HUES6 (cell line): ENCODE measurements around the gene ASIC3.
"Not testable (repeated sequence)": the region's sequence is repeated elsewhere in the genome, so short reads cannot be mapped to it uniquely, and the experiment has no call there.

Source experiments
- H3K27ac ChIP-seq: 2 replicates; pipeline ENCODE4 v1.7.0; 2013; ENCODE audit warnings: low read depth, mild to moderate bottlenecking, low read length, inconsistent platforms
- H3K27me3 ChIP-seq: 2 replicates; pipeline ENCODE4 v1.6.1; 2013; ENCODE audit warnings: low read length; ENCODE audit not compliant: control insufficient read depth, insufficient read depth
- H3K36me3 ChIP-seq: 2 replicates; pipeline ENCODE4 v1.6.1; 2013; ENCODE audit warnings: low read length; ENCODE audit not compliant: control insufficient read depth, insufficient read depth
- H3K4me1 ChIP-seq: 2 replicates; pipeline ENCODE4 v1.6.1; 2013; ENCODE audit warnings: low read length; ENCODE audit not compliant: control insufficient read depth, insufficient read depth
- H3K4me3 ChIP-seq: 2 replicates; pipeline ENCODE4 v1.5.1; 2013; ENCODE audit warnings: low read depth, low read length
- H3K9ac ChIP-seq: one replicate; pipeline ENCODE4 v1.6.1; 2013; ENCODE audit warnings: mild to moderate bottlenecking, low read length
- H3K9me3 ChIP-seq: 2 replicates; pipeline ENCODE4 v1.6.1; 2013; ENCODE audit warnings: low read depth, low read length; ENCODE audit not compliant: control insufficient read depth, insufficient read depth

The ASIC3 gene

DNA sequence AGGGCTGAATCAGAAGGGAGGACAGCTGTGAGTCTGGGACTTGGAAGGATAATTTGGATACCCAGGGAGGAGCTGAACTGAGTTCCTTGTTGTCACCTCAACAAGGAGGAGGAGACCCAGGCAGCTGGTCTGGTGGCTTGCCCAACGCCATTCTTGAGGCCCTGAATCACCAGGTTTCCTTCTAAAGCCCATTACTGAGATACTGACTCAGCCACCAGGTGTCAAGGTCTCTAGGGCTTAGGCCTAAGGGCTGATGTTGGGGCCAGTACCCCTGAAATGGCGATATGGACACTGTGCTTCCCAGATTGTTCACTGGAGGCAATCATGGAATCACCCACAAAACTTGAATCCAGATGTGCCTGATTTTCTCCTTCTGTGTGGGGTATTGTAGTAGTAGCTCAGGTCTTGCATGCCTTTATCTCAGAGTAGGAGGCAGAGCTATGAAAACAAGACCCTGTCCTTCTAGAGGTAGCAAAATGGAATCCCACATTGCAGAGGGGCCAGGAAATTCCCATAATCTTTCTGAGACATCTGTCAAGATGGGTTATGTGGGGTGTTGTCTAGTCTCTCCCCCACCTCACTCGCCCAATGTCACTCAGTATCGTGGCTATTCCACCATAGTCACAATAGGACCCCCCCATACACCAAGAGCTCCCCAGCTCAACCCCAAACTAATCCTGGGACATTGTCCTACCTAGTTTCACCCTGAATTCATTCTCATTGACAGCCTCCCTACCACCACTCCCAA lies 22.2 kb upstream of the ASIC3 start:
- Histone ChIP-seq H3K9ac (peak overlapping the region; percentile 74), H3K9me3 (no peaks in the 10 kb centered on the region), H3K27me3 (no peaks in the 10 kb centered on the region), H3K4me3 (peak overlapping the region; percentile 64; the same call in 1 of the 2 replicates), H3K36me3 (no peaks in the 10 kb centered on the region), H3K27ac (peak overlapping the region; percentile 72; the same call in 1 of the 2 replicates), H3K4me1 (peaks cover 18% of the 10 kb centered on the region)

DNA sequence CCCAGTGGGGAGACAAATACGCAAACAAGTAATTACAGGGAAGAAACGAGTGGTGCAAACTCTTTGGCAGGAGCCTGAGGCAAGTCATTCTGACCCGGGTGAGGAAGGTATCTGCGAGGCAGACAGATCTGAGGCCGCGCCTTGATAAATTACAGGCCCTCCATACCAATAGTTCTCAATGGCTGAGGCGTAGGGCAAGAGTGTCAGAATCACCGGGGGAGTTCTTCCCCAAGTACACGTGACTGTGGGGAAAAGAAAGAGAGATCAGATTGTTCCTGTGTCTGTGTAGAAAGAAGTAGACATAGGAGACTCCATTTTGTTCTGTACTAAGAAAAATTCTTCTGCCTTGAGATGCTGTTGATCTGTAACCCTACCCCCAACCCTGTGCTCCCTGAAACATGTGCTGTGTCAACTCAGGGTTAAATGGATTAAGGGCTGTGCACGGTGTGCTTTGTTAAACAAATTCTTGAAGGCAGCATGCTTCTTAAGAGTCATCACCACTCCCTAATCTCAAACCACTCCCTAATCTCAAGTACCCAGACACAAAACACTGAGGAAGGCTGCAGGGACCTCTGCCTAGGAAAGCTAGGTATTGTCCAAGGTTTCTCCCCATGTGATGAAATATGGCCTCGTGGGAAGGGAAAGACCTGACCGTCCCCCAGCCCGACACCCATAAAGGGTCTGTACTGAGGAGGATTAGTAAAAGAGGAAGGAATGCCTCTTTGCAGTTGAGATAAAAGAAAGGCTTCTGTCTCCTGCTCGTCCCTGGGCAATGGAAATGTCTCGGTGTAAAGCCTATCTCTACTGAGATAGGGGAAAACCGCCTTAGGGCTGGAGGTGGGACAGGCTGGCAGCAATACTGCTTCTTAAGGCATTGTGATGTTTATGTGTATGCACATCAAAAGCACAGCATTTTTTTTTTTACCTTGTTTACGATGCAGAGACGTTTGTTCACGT lies 21.3 kb upstream of the ASIC3 start:
- not testable (repeated sequence) for H3K9me3 ChIP-seq, H3K36me3 ChIP-seq, H3K27me3 ChIP-seq
- Histone ChIP-seq H3K9ac (peak overlapping the region; percentile 74), H3K27ac (peak overlapping the region; percentile 72; the same call in 1 of the 2 replicates), H3K4me1 (peaks cover 18% of the 10 kb centered on the region), H3K4me3 (peak overlapping the region; percentile 64)

DNA sequence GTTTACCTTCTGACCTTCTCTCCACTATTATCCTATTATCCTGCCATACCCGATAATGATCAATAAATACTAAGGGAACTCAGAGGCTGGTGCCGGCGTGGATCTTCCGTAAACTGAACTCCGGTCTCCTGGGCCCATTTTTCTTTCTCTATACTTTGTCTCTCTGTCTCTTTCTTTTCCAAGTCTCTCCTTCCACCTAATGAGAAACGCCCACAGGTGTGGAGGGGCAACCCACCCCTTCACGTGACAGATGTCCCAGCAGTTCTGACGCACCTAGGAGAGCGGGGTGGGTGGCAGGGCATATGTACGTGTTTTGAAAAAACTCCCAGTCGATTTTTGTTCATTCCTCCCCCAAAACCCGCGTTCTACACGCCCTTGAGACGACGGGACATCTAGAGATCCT lies 20.6 kb upstream of the ASIC3 start:
- peak overlapping the region; percentile 74 for H3K9ac ChIP-seq
- H3K27me3 ChIP-seq, H3K9me3 ChIP-seq, H3K36me3 ChIP-seq: not testable (repeated sequence)
- peak overlapping the region; percentile 64 for H3K4me3 ChIP-seq
- peak overlapping the region; percentile 72; the same call in 1 of the 2 replicates for H3K27ac ChIP-seq
- H3K4me1 ChIP-seq = peaks cover 18% of the 10 kb centered on the region

DNA sequence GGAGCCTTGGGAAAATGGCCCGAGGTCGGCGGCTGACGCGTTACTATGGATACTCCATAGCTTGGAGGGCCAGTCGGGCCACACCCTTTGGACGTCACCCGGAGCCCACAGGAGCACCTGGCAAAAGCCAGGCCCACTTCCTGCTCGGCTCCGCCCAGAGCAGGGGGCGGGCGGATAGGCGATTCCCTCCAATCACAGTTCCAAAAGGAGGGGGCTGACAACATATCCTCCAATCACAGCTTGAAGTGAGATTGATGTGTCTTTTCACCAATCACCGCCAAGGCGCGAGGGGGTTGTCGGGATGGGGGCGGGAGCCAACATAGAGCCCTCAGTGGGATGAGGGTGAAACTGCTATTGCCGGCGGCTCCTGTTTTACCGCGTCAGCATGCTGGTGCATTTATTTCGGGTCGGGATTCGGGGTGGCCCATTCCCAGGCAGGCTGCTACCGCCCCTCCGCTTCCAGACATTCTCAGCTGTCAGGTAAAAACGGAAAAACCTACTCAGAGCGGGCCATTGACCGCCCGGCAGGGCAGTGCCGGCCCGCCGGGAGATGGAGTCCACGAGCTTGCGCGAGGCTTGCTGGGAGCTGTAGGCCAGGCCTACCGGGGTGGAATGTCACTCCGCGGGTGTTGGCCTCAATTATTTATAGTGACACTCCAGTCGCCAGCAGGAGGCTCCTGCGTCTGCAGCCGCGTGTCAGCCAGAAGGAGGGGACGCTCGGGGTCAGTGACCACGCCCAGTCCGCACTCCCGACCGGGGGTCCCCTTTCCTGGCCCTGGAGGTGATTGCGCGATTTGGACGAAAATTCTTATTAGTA lies 20.0 kb upstream of the ASIC3 start, which contains the start of gene ABCB8:
Gene ABCB8, plus strand, starts transcription at position 320 of the 817 bp plus-strand sequence. Its CDS starts 66 bp downstream, at position 386.
- Histone ChIP-seq H3K9ac (peak within 1 kb of the TSS; percentile 74), H3K9me3 (no peaks in the 10 kb centered on the region), H3K4me3 (peak within 1 kb of the TSS; percentile 94), H3K27me3 (no peaks in the 10 kb centered on the region), H3K27ac (peak within 1 kb of the TSS; percentile 72; the same call in 1 of the 2 replicates), H3K4me1 (peaks cover 20% of the 10 kb centered on the region), H3K36me3 (no peaks in the 10 kb centered on the region)

DNA sequence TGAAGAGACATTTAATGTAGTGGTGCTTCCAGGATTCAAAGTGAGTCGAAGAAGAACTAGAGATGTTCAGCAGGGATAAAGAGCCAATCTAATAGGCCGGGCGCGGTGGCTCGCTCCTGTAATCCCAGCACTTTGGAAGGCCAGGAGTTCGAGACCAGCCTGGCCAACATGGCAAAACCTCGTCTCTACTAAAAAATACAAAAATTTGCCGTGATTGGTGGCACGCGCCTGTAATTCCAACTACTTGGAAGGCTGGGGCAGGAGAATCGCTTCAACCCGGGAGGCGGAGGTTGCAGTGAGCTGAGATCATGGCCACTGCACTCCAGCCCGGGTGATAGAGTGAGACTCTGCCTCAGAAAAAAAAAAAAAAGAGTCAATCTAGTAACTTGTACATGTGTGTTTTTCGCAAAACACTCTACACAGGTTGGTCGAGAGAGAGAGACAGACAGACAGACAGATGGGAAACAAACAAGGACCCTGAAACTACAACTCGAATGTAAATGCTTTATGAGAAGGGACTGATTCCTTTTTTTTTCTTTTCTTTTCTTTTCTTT lies 19.3 kb upstream of the ASIC3 start:
- Histone ChIP-seq H3K27ac (peak overlapping the region; percentile 63; the same call in 1 of the 2 replicates), H3K36me3 (no peaks in the 10 kb centered on the region), H3K27me3 (no peaks in the 10 kb centered on the region), H3K4me1 (peaks cover 20% of the 10 kb centered on the region), H3K4me3 (peak overlapping the region; percentile 94), H3K9ac (peak overlapping the region; percentile 44), H3K9me3 (no peaks in the 10 kb centered on the region)

DNA sequence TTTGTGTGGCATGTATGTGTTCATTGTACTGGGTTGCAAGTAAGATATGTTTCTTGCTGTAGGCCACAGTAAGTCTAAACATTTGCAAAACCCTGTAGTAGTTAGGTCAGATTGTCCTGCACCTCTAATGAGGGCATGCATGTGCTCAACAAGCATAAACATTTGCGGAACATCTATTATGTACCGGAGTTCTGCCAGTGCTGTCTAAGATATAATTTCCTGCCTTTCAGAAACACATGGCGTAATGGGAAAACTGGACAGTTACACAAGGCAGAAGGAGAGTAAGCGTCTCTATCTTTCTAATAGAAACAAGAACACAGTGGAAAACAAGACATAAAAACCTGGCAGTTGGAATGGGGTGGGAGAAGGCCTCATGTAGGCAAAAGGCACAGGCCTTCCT lies 17.3 kb upstream of the ASIC3 start:
- no peak overlapping the region for H3K9ac ChIP-seq
- no peaks in the 10 kb centered on the region for H3K27me3 ChIP-seq

DNA sequence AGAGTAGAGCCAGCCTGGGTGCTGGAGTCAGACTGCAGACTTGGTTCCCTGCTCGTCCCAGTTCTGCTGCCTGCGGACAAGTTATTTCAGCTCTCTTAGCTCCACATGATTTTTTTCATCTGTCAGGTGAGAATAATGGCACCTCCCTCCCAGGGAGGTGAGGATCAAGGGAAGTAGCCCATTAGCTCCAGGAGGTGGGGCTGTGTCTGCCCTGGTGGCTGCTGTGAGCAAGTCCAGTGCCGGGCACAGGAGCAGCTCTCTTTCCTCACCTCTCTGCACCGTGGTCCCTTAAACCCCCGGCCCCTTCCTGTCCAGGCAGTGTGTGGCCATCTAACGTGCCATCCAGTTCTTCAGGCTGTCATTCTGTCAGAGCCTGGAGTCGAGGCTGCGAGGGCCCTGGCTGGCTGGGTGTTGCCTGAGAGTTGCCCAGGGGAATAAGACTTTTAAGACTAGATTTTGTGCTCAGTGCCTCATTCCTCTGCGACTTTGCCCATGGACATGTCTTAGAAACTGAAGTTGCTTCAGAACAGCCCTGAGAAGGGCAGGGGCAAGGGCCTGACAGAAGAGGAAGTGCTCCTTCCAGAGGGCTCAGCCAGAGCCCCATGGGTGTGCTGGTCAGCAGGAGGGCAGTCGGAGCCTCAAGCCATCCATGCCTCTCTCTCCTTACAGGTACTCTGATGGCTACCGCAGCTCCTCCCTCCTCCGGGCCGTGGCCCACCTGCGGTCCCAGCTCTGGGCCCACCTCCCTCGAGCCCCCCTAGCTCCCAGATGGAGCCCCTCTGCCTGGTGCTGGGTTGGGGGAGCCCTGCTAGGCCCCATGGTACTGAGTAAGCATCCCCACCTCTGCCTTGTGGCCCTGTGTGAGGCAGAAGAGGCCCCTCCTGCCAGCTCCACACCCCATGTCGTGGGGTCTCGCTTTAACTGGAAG lies 15.1 kb upstream of the ASIC3 start:
- Histone ChIP-seq H3K27me3 (no peaks in the 10 kb centered on the region), H3K4me3 (no peak overlapping the region), H3K27ac (no peak overlapping the region), H3K9me3 (no peaks in the 10 kb centered on the region), H3K4me1 (peaks cover 2% of the 10 kb centered on the region; the same call in 1 of the 2 replicates), H3K36me3 (peaks cover 33% of the 10 kb centered on the region), H3K9ac (no peak overlapping the region)

More for the DNA sequence above, 17.3 kb upstream of the ASIC3 start:
- H3K4me3 ChIP-seq = no peak overlapping the region
- peaks cover 11% of the 10 kb centered on the region for H3K4me1 ChIP-seq
- H3K36me3 ChIP-seq = peaks cover 19% of the 10 kb centered on the region
- no peak overlapping the region for H3K27ac ChIP-seq
- H3K9me3 ChIP-seq = no peaks in the 10 kb centered on the region

DNA sequence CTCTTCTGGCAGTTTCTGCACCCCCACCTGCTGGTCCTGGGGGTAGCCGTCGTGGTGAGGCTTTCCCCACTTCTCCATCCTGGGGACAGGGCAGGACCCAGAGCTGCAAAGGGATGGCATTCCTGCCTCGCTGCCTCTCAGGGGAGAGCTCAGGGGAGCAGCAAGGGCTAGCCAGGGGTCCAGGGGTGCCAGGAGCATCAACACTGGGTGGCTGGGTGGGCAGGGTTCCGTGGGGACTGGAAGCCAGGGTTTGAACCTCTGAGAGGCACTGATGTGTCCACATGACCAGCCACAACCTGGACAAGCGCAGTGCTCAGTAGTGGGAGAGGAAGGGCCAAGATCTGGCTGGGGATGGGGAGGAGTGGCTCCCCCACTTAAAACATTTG lies 14.5 kb upstream of the ASIC3 start:
- Histone ChIP-seq H3K9ac (no peak overlapping the region), H3K4me1 (peaks cover 6% of the 10 kb centered on the region; the same call in 1 of the 2 replicates), H3K27ac (no peak overlapping the region), H3K27me3 (no peaks in the 10 kb centered on the region), H3K36me3 (peaks cover 33% of the 10 kb centered on the region), H3K9me3 (no peaks in the 10 kb centered on the region), H3K4me3 (no peak overlapping the region)

DNA sequence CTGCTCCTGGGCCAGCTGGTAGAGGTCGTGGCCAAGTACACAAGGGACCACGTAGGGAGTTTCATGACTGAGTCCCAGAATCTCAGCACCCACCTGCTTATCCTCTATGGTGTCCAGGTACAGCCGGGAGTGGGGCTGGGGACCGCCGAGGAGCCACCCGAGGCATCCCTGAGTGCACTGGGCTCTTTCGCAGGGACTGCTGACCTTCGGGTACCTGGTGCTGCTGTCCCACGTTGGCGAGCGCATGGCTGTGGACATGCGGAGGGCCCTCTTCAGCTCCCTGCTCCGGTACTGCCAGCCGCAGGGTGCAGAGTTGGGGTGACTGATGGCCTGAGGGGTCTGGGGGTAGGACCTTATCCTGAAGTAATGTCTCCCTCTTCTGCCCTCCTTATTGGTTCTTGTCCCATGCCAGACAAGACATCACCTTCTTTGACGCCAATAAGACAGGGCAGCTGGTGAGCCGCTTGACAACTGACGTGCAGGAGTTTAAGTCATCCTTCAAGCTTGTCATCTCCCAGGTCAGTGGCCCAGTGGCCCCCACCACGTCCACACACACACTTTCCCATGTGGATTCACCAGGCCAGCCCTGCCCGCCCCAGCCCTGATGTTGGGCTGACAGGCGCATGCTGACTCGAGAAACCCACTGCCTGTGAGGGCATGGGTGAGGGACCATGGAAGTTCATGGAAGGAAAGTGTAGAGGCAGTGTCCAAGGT lies 13.9 kb upstream of the ASIC3 start:
- Histone ChIP-seq H3K4me3 (no peak overlapping the region), H3K9me3 (no peaks in the 10 kb centered on the region), H3K27ac (no peak overlapping the region), H3K4me1 (peaks cover 12% of the 10 kb centered on the region; the same call in 1 of the 2 replicates), H3K36me3 (peaks cover 33% of the 10 kb centered on the region), H3K9ac (no peak overlapping the region), H3K27me3 (no peaks in the 10 kb centered on the region)
